HG03442 (cell line): ENCODE results near the gene CD300E.

Experiments used
- ATAC-seq: cut with Tn5 transposase; IDR thresholded peaks from one replicate; pipeline ENCODE4 v1.9.1; 2021; ENCODE audit warnings: mild to moderate bottlenecking, moderate library complexity; ENCODE audit not compliant: unreplicated experiment

CD300E gene, protein sequence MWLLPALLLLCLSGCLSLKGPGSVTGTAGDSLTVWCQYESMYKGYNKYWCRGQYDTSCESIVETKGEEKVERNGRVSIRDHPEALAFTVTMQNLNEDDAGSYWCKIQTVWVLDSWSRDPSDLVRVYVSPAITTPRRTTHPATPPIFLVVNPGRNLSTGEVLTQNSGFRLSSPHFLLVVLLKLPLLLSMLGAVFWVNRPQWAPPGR

DNA sequence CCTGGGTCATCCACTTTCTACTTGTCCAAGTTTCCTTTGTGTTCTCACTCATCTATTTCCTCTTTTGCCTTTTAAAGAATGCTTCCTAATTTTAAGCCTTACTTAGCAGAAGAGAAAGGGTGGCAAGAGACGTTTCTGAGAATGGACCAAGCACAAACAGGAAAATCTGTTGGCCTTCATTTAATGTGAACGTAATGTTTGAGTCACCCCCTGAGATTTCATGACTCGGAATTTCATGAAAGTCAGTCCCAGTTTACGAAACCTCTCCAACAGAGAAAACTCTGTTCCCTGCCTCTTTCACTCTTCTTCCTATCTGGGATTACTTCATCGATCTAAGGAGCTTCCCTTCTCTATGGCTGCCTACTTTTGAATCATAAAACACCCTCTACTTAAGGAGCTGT, at the start of gene CD300E:
CD300E (minus strand) TSS at position 46 of the 401 bp plus-strand sequence. CDS start 117 bp downstream, outside the sequence.
- no peak for ATAC-seq

DNA sequence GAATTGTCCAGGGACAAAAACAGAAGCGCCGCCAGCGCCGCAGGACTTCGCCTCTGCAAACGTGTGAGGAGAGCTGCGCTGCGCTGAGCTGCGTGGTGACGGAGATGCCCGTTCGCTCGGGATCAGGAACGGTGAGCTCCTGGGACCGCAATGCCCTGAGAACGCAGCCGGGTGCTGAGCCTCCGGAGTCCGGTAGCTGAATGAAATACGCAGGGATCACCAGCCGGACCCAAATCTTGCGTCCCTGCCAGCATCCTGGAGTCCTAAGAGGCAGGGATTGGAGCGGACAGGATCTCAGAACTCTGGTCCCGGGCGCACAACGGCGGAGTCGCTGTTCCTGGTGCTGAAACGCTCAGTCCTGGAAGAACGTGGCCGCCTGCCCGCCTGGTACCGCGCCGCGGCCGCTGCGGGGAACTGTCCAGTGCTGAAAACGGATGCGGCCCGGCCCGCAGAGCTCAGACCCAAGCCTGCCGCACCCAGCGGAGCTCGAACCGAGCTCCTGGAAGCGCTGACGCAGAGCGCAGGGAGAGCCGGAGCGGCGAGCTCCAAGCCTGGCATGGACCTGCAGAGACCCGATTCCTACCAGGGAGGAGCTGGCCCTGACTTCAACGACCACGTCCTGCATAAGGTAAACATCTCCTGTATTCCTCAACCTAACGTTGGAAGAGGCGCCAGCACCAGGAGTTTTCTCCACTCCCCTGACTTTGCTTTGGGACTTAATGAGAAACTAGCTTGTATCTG, 47.7 kb upstream of the CD300E start:
- no peak for ATAC-seq

DNA sequence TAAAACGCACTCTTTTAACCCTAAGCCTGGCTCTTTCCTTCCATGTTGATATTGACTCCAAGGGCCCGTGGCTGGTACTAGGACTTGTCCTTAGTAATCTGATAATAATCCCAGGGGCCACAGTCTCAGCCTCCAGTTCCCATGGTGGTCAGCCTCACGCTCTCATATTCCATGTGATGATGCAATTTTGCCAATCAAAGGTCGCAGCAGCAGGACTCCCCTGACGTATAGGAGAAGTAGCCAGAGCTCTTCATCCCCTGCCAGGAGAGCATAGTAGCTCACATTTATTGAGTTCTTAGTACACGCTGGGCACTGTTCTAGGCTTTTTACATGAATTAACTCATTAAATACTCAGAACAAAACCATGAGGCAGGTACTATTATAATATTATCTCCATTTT, 46.8 kb upstream of the CD300E start:
- no peak for ATAC-seq

DNA sequence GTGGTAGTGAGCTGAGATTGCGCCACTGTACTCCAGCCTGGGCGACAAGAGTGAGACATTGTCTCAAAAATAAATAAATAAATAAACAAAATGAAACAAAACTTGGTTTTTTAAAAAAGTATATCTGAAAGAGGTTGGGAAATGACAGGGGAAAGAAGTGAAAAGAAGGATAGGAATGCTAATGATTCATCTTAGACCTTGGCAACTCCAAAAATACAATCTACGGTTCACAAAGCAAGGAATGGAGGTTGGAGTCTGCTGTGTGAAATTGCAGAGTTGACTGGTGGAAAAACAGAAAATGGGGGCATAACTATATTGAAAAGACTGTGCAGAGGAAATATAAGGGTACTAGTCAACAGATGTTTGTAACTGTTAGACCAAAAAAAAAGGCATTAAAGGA, 40.0 kb upstream of the CD300E start:
- ATAC-seq = no peak

DNA sequence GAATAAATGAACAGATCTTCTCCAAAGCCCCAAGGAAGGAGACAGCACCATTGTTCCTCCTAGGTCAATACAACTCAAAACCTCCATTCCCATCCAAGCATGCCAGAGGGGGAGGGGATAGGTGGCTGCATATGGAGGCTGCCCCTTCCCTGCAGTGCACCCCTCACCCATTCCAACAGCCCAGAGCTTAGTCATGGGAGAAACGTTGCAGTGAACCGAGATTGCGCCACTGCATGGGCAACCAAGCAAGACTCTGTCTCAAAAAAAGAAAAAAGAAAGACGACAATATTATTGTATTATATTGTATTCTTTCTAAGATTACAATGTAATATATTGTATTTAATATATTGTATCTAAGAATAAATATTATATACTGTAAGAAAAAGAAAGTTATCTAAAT, 36.4 kb upstream of the CD300E start:
- ATAC-seq = no peak

DNA sequence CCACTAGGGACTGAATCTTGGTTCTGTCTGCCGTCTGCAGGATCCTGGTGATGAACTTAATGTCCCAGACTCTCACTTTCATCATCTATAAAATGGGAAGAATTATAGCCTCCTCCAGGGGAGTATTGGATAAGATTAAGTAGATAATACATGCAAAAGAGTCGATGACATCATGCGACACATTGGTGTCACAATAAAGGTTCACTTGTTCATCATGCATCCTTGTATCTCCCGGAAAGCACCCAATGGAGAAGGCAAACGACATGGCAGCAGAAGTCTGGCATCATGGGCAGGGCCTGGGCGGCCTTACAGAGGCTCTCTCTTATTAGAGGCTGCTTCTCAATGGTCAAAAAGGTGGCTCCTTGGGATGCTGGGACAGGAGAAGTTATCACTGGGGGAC, 35.1 kb upstream of the CD300E start:
- no peak for ATAC-seq

DNA sequence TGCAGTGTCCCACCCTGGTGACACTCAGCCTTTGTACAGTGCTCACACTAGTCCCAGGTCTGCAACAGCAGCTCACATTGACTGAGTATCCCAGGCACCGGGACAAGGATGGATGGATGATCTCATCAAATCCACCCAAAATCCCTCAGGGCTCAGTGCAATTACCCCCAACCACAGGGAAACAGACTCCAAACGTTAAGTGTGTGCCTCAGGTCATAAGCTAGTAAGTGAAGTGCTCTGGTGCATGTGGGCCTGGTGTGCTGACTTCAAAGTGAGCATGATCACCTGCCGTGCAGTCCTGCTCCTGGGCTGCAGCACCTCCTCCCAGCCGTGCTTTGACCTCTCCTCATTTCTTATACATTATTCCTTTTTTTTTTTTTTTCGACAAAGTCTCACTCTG, 31.2 kb upstream of the CD300E start:
- ATAC-seq = no peak

DNA sequence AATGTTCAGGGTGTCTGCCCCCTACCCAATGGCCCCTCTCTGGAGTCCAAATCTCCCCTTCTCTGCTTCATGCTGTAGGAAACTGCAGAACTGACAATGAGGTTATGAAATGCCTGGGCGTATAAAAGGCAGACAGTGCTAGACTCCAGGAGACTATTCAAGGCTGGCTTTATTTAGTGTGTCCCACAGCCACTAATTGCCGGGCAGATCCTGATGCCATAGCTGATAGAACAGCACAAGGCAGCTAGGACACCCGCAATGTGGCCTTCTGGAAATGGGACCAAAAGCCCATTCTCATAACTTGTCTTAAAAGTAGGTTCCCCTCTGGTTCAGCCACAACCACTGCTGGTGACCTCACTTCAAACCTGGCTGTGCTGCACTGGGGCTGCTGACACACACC, 28.5 kb upstream of the CD300E start:
- ATAC-seq = no peak

DNA sequence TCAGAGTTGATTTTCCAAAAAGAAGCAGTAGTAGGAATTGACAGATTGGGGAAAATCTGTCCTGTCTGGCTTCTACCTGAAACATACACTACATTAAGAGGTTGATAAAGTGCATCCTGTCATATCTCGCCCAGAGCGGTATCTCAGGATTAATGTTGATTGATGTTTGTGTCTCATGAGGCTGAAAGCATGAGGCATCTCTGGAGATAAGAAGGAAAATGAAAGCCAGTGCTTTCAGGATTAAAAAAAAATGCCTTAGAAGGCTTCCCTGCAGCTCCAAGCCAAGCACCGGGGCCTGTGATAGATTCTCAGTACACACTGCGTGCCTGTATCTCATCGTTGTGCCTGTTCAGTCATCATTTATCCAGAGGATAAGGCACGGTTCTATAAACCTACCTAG, 26.4 kb upstream of the CD300E start:
- no peak for ATAC-seq

DNA sequence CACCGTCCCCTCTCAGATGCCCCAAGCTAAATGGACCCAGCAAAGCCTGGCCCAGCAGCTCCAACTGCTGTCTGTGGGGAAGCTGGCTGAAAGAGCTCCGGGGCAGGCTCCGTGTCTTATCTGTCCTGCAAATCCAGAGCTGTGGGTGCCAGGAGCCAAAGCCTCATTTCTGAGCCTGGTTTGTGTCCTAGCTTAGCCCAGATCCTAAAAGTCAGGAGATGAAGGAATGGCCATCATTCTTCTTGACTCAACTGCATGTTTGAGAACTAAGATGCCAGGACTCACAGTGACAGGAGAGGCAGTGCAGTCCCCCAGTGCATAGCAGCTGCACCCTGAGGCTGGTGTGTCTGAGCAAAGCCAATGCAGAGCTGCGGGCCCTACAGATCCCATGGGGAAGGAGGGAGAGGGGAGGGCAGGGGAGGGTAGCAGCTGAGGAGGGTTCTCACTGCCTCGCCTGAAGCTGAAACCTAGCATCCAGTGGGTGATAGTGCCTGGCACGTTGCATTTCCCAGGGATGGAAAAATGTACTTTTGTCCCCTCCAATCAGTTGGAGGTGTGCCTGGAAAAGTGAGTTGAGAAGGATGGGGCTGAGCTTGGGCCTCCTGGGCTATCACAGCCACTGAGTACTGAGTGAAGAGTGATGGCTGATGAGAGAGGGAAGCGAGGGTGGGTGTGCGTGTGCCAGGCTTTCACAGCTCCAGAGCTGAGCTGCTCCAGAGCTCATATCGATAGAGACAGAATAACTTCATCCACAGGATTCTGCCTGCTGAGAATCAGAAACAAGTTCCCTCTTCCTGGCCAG, 24.5 kb upstream of the CD300E start:
- no peak for ATAC-seq

DNA sequence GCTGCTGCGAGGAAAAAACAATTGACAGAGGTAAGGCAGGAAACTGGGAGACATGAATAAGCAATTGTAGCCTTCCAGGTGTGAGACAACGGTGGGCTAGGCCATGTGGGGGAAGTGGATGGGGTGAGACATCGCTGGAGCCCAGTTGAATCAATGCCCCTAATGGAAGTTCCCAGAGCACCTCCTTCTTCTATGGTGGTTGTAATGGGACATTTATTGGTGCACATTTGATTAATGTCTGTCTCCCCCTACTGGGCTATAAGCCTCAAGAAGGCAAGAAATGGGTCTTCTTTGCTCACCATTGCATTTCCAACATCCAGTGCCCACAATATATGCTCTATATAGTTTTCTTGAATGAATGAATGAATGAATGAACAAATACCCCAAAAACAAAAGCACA, 22.7 kb upstream of the CD300E start:
- ATAC-seq = no peak

DNA sequence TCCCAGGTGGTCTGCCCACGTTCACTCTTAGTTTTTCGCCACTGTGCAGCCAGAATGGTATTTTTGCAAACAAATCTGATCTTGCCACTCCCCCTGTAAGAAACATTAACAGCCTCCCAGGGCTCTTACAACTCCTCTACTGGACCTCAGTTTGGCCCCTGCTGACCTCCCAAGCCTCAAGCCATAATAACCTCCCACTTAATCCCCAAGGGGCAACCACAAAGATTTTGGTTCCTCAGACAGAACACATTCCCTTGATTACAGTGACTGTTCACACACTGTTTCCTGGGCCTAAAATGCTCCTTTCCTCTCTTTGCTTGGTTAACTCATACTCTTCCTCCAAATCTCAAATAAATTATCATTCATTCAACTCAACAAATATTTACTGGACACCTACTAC, 21.5 kb upstream of the CD300E start:
- ATAC-seq = no peak

DNA sequence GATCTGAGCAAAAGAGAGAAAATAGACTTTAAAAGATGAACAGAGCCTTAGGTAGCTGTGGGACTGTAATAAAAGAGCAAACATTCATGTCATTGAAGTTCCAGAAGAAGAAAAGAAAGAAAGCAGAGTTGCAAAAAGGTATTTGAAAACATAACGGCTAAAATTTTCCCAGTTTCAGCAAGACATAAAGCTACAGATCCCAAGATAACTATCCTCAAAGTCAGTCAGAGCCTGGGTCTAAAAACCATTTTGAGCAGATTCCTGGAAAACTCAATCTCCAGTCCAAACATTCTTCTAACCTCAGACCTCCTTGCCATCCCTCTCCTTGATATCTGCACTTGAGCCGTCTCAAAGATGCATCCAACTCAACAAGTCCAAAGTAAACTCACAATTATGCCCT, 20.9 kb upstream of the CD300E start:
- ATAC-seq = no peak

DNA sequence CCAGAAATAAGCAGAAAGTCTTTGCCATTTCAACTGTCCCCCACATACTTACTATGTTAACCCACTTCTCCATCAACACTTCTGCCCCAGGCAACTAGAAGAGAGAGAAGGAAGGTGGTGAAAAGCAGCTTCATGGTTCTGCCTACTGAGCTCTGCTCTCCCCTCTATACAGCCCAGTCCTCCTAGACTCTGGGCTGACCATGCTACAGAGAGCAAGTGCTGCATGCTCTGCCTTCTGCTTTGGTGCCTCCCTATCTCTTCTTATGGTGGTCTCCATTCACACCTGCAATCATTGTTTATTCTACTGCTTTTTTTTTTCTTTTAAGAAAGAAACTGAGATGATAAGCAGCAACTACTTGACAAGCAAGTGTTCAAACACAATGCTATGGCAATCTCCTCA, 20.3 kb upstream of the CD300E start:
- no peak for ATAC-seq

DNA sequence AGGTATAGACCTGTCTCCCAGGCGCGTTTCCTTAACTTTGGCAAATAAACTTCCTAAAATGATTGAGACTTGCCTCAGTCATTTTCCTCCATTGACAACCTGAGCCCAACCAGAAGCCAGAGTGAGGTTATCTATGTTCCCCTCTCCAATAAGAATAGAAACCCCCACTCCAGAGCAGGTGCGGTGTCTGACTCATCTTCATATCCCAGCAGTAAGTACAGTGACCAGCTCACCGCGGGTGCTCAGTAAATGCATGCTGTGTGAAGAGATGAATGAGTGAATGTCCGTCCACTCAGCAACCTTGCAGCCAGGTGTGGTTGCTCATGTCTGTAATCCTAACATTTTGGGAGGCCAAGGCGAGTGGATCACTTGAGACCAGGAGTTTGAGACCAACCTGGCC, 19.5 kb upstream of the CD300E start:
- ATAC-seq = no peak

DNA sequence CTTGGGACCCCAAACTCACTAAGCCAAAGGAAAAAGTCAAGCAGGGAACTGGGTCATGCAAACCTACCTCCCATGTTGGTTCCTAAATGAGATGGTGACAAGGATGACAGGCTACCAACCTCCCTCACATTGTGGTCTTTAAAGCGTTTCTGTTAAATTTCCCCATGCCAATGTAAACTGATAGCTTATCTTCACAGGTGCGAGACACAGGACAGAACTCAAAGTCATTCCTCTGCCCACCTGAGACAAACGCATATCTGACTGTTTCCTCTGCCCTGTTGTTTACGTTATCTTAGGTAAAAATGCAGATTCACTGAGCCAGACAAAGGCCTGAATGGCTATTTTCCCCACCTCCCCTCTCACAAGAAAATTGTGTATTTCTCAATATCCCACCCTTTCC, 19.0 kb upstream of the CD300E start:
- no peak for ATAC-seq

DNA sequence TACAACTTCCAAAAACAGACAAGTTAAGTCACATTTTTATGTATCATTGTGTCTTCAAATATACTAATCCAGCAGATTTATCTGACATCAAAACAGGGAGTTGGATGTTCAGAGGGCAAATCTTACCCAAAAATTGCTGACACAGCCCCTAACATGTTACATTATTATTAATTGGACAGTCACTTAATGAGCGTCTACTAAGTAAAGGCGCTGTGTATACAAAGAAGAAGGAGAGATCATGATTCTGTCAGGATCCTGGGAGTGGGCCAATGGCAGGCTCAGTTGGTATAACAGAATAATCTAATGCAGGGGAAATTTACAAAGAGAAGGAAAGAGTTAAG, 18.4 kb upstream of the CD300E start:
- ATAC-seq = no peak

DNA sequence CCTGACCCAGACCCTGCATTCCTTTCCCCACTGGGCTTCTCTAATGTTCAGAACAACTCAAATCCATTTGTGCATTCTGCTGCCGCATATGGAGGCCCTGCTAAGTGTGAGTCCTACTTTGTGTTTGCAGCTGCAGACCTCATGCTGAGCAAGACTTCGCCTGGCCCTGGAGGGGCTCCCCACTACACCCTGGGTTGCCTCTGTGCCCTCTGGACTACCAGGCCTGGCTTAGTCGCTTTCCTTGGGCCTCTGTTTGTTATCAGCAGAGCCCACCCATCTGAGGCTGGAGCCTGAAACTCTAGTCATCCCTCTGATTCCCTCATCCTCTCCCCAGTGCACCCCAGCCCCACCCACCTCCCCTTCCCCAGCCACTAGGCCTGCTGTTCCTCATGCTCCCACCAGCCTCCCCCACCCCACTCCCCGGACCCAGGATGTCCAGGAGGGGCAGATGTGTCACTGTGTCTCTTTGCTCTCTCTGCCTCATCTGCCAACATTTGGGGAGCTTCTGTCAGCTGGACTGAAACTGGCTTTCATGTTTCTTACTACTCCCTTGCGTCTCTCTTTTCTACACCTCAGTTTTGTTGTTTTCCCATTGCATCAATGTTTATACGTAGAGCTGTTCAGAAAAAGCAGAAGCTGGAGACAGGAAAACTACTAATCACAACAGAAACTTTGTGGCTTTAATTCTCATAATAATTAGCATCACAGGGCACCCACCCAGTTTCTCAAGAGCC, 17.9 kb upstream of the CD300E start:
- no peak for ATAC-seq

DNA sequence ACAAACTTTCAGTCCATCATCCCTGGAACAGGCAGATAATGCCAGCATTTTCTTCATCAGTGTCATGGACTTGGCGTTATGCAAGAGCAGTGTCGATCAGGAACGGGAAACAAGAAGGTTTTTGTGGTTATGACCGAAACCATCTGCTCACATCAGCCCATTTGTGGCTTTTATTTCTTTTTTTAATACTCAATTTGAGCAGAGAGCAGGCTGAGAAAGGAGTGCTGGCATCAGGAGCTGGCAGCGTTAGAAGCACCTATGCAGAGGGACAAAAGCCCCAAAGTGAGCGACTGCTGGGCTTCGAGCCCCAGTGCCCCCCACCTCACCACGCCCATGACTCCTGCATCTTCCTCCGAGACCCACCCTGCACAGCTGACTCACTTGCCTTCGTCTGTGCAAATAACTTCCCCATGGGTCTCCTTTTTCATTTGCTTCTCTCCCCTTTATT, 16.2 kb upstream of the CD300E start:
- peak; percentile 45 for ATAC-seq

DNA sequence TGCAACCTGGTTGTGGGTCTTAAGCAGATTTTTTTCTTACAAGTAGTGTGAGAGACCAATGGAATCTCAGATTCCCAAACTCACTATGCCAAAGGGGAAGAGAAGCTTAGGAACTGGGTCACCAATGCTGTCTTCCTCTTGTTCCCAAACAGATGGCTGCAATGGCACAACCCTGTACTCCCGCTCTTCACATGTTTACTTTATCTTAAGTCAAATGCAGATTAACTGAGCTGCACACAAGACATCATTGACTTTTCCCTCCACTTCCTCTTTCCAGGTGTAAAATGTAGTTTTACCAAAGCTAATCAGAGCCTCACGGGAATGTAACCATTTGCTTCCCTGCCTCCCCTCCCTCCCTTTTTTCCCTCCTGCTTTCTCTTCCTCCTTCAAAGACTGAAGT, 14.4 kb upstream of the CD300E start:
- no peak for ATAC-seq

DNA sequence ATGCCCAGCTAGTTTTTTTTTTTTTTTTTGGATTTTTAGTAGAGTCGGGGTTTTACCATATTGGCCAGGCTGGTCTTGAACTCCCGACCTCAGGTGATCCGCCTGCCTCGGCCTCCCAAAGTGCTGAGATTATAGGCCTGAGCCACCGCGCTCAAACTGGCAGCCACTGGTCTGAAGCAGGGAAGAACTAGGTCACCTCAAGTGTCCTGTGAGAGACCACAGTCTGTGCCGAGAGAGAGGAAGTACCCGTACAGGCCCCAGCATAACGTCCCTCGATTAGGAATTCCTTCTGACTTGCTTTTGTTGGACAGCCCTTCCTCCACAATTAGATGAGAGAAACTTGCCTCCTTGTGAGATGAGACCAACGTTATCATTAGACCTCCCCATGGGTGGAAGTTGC, 13.7 kb upstream of the CD300E start:
- no peak for ATAC-seq
